GM12891 (cell line): ENCODE measurements around the gene ZFAND3.

ENCODE experiments used
- POLR2A ChIP-seq: IDR thresholded peaks from 2 replicates; pipeline ENCODE4 v1.6.1; 2011; ENCODE audit warnings: low read depth, low read length, control low read depth
- POLR2AphosphoS5 ChIP-seq: IDR thresholded peaks from 2 replicates; pipeline ENCODE4 v1.6.1; 2011; ENCODE audit warnings: low read depth, low read length, control low read depth

DNA sequence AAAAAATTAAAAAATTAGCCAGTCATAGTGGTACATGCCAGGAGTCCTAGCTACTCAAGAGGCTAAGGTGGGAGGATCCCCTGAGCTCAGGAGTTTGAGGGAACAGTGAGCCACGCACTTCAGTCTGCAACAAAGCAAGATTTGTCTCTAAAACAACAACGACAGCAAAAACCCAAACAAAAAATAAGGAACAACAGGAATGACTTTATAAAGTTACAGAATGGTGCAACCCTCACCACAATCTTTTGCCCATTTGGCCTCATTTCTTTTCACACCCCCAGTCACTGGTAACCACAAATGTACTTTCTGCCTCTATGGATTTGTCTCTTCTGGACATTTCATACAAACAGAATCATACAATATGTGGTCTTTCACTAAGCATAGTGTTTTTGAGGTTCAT is 16.7 kb upstream of the ZFAND3 start:
- TF ChIP-seq POLR2A (no peak), POLR2AphosphoS5 (no peak)
